ENCODE data around the gene GPR87.

DNA sequence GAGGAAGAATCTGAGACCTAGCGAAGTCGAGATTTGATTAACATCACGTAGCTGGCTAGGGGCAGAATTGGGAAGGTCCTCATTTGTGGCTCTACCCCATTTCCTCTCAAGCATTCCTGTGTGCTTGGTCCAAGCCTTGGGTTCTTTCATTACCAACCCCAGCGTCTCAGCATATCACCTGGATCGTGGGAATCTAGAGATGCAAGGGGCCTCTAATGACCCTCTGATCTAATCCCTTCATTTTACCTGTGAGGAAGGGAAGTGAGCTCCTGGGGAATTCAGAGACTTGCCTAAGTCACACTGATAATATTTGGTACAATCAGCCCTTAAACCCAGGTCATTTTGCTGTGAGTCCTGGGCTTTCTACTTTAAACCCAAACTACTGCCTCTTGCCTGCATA, 2.0 kb downstream of the GPR87 start:
- no peak for TF ChIP-seq ARNT (IDR thresholded peaks at IDR 0.05)
- no peak for TF ChIP-seq SUZ12 (IDR thresholded peaks at IDR 0.05)
- no peak for TF ChIP-seq HDGF (IDR thresholded peaks at IDR 0.05; ENCODE audit: borderline replicate concordance)
- no peak for TF ChIP-seq CTBP1 (IDR thresholded peaks at IDR 0.05; ENCODE audit: borderline replicate concordance)
- TF ChIP-seq NFRKB (IDR thresholded peaks at IDR 0.05) = no peak
- TF ChIP-seq, protein P1, sequence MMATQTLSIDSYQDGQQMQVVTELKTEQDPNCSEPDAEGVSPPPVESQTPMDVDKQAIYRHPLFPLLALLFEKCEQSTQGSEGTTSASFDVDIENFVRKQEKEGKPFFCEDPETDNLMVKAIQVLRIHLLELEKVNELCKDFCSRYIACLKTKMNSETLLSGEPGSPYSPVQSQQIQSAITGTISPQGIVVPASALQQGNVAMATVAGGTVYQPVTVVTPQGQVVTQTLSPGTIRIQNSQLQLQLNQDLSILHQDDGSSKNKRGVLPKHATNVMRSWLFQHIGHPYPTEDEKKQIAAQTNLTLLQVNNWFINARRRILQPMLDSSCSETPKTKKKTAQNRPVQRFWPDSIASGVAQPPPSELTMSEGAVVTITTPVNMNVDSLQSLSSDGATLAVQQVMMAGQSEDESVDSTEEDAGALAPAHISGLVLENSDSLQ (IDR thresholded peaks at IDR 0.05) = no peak
- no peak for TF ChIP-seq TARDBP (IDR thresholded peaks at IDR 0.05)
- no peak for TF ChIP-seq FOXA1 (IDR thresholded peaks at IDR 0.05)
- no peak for TF ChIP-seq ELF4 (IDR thresholded peaks at IDR 0.05)
- no peak for TF ChIP-seq BHLHE40 (IDR thresholded peaks at IDR 0.05; ENCODE audit: borderline replicate concordance)
- no peak for TF ChIP-seq FOXM1 (IDR thresholded peaks at IDR 0.05; ENCODE audit: borderline replicate concordance)
- TF ChIP-seq LEF1 (IDR thresholded peaks at IDR 0.05; ENCODE audit: borderline replicate concordance) = no peak
- TF ChIP-seq ZNF384 (IDR thresholded peaks at IDR 0.05) = no peak
- TF ChIP-seq SP1 (IDR thresholded peaks at IDR 0.05) = no peak
